ENCODE measurements around the gene MALSU1. TPM values are rescaled to one million over a fixed set of nuclear protein-coding genes. Genes with fewer than 3 reads are reported as not detected.

The MALSU1 gene
- total RNA-seq, 4 donors from 2014 or later, result 33.7 to 117 (median 46.3) TPM

GRCh38 chr7:23335136-23335535 is 36.0 kb downstream of the MALSU1 start:
- no peak for TF ChIP-seq POLR2A (IDR thresholded peaks at IDR 0.05)
- TF ChIP-seq, protein P1, sequence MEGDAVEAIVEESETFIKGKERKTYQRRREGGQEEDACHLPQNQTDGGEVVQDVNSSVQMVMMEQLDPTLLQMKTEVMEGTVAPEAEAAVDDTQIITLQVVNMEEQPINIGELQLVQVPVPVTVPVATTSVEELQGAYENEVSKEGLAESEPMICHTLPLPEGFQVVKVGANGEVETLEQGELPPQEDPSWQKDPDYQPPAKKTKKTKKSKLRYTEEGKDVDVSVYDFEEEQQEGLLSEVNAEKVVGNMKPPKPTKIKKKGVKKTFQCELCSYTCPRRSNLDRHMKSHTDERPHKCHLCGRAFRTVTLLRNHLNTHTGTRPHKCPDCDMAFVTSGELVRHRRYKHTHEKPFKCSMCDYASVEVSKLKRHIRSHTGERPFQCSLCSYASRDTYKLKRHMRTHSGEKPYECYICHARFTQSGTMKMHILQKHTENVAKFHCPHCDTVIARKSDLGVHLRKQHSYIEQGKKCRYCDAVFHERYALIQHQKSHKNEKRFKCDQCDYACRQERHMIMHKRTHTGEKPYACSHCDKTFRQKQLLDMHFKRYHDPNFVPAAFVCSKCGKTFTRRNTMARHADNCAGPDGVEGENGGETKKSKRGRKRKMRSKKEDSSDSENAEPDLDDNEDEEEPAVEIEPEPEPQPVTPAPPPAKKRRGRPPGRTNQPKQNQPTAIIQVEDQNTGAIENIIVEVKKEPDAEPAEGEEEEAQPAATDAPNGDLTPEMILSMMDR (IDR thresholded peaks at IDR 0.05), result no peak
- intact Hi-C loops (cut with DNase I; ENCODE audit: low total_unique reads), result no loop called here
- no peak overlapping the region for H3K27ac ChIP-seq
- H3K4me3 ChIP-seq, result no peak overlapping the region
- H3K27me3 ChIP-seq, result no peaks in the 10 kb centered on the region
- H3K36me3 ChIP-seq, result no peaks in the 10 kb centered on the region
- H3K9me3 ChIP-seq, result no peaks in the 10 kb centered on the region
- DNase-seq, result no peak
- no peaks in the 10 kb centered on the region for H3K4me1 ChIP-seq

DNA sequence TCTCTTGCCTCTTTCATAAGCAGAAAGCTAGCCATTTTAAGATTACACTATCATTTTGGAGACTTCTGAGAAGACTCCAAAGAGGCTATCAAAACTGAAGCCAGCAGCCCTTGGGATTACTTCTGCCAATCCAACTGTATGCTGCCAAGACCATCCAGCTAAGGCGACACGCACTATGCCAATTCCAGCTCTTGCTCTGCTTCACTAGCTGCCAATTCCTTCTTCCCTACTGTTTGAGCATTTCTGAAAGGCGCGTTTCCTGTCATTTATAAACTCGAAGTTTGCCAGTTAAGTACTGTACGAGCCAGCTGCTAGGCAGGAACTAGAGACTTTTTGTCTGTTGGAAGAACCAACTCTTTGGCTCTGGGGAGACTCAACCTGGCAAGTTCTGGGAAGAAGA is 36.5 kb downstream of the MALSU1 start:
- Histone ChIP-seq H3K27ac (no peak overlapping the region), H3K27me3 (no peaks in the 10 kb centered on the region), H3K9me3 (no peaks in the 10 kb centered on the region), H3K36me3 (no peaks in the 10 kb centered on the region), H3K4me3 (no peak overlapping the region), H3K4me1 (no peaks in the 10 kb centered on the region)
- intact Hi-C loops (cut with DNase I; ENCODE audit: low total_unique reads), result no loop called here
- TF ChIP-seq, protein P1 (IDR thresholded peaks at IDR 0.05), result no peak
- no peak for TF ChIP-seq POLR2A (IDR thresholded peaks at IDR 0.05)
- no peak for DNase-seq

DNA sequence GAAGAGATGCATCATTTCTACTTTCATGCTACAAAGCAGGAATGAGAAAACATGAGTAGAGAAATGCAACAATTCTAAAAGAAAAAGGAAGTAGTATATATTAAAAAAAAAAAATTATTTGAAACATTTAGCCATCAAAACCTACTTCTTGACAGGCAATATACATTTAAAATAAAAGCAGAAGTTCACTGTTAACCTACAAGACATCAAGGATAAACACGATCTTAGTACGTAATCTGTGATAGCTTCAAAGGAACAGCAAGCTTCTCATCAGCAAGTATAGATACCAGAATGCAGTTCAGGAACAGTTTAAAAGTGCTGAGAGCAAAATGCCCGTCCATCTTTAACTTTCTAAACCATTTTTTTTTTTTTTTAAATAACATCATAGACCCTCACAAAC is 36.9 kb downstream of the MALSU1 start:
- intact Hi-C loops (cut with DNase I; ENCODE audit: low total_unique reads), result no loop called here
- no peaks in the 10 kb centered on the region for H3K4me1 ChIP-seq
- no peaks in the 10 kb centered on the region for H3K27me3 ChIP-seq
- no peak overlapping the region for H3K27ac ChIP-seq
- no peaks in the 10 kb centered on the region for H3K9me3 ChIP-seq
- no peak for DNase-seq
- H3K36me3 ChIP-seq, result no peaks in the 10 kb centered on the region
- H3K4me3 ChIP-seq, result no peak overlapping the region
- TF ChIP-seq, protein P1 (IDR thresholded peaks at IDR 0.05), result no peak
- TF ChIP-seq POLR2A (IDR thresholded peaks at IDR 0.05), result no peak

DNA sequence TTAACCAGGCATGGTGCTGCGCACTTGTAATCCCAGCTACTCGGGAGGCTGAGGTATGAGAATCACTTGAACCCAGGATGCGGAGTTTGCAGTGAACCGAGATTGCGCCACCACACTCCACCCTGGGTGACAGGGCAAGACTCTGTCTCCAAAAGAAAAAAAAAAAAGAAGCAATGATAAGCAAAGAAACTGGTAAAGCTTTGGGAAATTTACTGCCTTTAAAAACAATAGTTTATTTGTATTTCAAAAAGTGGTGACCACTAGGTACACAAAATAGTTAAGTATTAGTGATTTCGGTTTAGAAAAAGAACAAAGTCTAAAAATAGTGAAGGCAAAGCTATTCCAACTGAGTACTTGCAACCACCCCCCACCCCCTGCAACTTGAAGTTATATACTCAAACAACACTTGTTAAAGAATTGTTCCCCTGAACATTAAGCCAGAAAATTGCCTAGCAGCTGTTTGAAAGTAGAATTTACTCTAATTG is 37.7 kb downstream of the MALSU1 start:
- Histone ChIP-seq H3K4me1 (no peaks in the 10 kb centered on the region), H3K27ac (no peak overlapping the region), H3K9me3 (no peaks in the 10 kb centered on the region), H3K36me3 (no peaks in the 10 kb centered on the region), H3K27me3 (no peaks in the 10 kb centered on the region), H3K4me3 (no peak overlapping the region)
- intact Hi-C loops (cut with DNase I; ENCODE audit: low total_unique reads), result no loop called here
- no peak for TF ChIP-seq POLR2A (IDR thresholded peaks at IDR 0.05)
- TF ChIP-seq, protein P1 (IDR thresholded peaks at IDR 0.05), result no peak
- no peak for DNase-seq

DNA sequence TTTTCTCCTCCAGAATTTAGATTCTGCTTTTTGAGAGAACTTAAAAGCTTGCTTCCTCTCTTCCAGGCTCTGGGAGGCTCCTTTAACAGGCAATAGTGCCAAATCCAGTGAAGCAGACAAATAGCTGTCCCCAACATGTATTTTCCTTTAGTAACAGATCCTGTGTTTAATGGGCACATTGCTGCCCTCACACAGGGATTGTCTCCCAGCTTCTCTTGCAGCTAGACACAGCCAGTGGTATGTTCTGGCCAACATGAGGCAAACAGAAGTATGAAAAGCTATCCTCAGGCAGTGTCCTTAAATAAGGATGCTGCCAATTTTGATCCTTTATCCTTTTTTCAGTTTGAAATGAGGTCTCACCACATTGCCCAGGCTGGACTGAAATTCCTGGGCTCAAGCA is 38.2 kb downstream of the MALSU1 start:
- TF ChIP-seq POLR2A (IDR thresholded peaks at IDR 0.05), result no peak
- TF ChIP-seq, protein P1 (IDR thresholded peaks at IDR 0.05), result no peak

More for the DNA sequence above, 38.2 kb downstream of the MALSU1 start:
- intact Hi-C loops (cut with DNase I; ENCODE audit: low total_unique reads), result no loop called here
- Histone ChIP-seq H3K36me3 (no peaks in the 10 kb centered on the region), H3K4me3 (no peak overlapping the region), H3K4me1 (no peaks in the 10 kb centered on the region), H3K27me3 (no peaks in the 10 kb centered on the region), H3K9me3 (no peaks in the 10 kb centered on the region), H3K27ac (no peak overlapping the region)
- no peak for DNase-seq
